A673 (cell line): ENCODE measurements around the gene SV2C. TPM values are rescaled to one million over a fixed set of nuclear protein-coding genes. Genes with fewer than 3 reads are reported as not detected.

Experiments
- BruUV-seq: library from RNA; stranded (reverse); fragments of 400-500 nt; replicated peaks from 2 replicates; lab custom pipeline; 2021; lab: Mats Ljungman, UMichigan
- CTCF ChIA-PET: fragments of 300-600 bp; sonication (Branson Sonifier 250); formaldehyde crosslinking; loops from one replicate; lab custom pipeline; 2022; ENCODE audit warnings: antibody characterized with exemption; lab: Charles Lee
- POLR2A ChIA-PET: fragments of 300-600 bp; sonication (Branson Sonifier 250); formaldehyde crosslinking; loops from one replicate; lab custom pipeline; 2022; ENCODE audit warnings: antibody characterized with exemption; ENCODE audit not compliant: low non-redundant PET; lab: Charles Lee
- DNase-seq: peaks from one replicate; pipeline ENCODE4 v3.0.0-alpha.2; 2015; ENCODE audit warnings: low spot score
- H3K27ac ChIP-seq: fragments of 200-600 bp; sonication (generic); 2 replicates; pipeline ENCODE4 v1.5.1; 2016; ENCODE audit warnings: mixed run types, low read depth, mild to moderate bottlenecking, mixed read lengths, antibody characterized with exemption, low read length; ENCODE audit not compliant: poor library complexity, severe bottlenecking
- H3K27me3 ChIP-seq: fragments of 200-600 bp; sonication (generic); replicated peaks from 2 replicates; pipeline ENCODE4 v1.6.1; 2017; ENCODE audit warnings: mixed run types, low read depth, mild to moderate bottlenecking, mixed read lengths, antibody characterized with exemption, low read length; ENCODE audit not compliant: insufficient read depth, poor library complexity
- H3K36me3 ChIP-seq: fragments of 200-600 bp; sonication (generic); 2 replicates; pipeline ENCODE4 v1.6.1; 2016; ENCODE audit warnings: mixed run types, mild to moderate bottlenecking, mixed read lengths, antibody characterized with exemption, low read length; ENCODE audit not compliant: insufficient read depth, poor library complexity, severe bottlenecking
- H3K4me1 ChIP-seq: fragments of 200-600 bp; sonication (generic); 2 replicates; pipeline ENCODE4 v1.6.1; 2017; ENCODE audit warnings: mixed run types, mild to moderate bottlenecking, mixed read lengths, antibody characterized with exemption, low read length; ENCODE audit not compliant: insufficient read depth, poor library complexity, severe bottlenecking
- H3K4me3 ChIP-seq: fragments of 200-600 bp; sonication (generic); 2 replicates; pipeline ENCODE4 v1.5.1; 2016; ENCODE audit warnings: low read depth, mixed run types, mild to moderate bottlenecking, mixed read lengths, low read length; ENCODE audit not compliant: poor library complexity, severe bottlenecking
- H3K9me3 ChIP-seq: fragments of 200-600 bp; sonication (generic); 2 replicates; pipeline ENCODE4 v1.6.1; 2016; ENCODE audit warnings: mixed run types, low read depth, mild to moderate bottlenecking, mixed read lengths, antibody characterized with exemption, low read length; ENCODE audit not compliant: poor library complexity, severe bottlenecking
- CTCF ChIP-seq: fragments of 300-800, 200-600 bp; sonication (generic); conservative IDR thresholded peaks from 2 replicates; pipeline ENCODE4 v1.5.1; 2017; ENCODE audit warnings: low read depth, mild to moderate bottlenecking, antibody characterized with exemption, low read length, moderate library complexity, mixed read lengths
- EZH2 ChIP-seq: fragments of 200-600 bp; sonication (generic); IDR thresholded peaks from 2 replicates; pipeline ENCODE4 v1.6.1; 2017; ENCODE audit warnings: borderline replicate concordance, low read depth, mild to moderate bottlenecking, mixed read lengths, antibody characterized with exemption, low read length; ENCODE audit not compliant: poor library complexity, severe bottlenecking
- intact Hi-C: fragments of 100-400 bp; cut with micrococcal nuclease; formaldehyde crosslinking; loops from one replicate; pipeline ENCODE4 v1.10.0; 2022; ENCODE audit not compliant: unreplicated experiment
- total RNA-seq: library from RNA; stranded (reverse); gene quantifications from 2 replicates; pipeline ENCODE4 v1.2.3, GENCODE V29; 2021

Gene SV2C
- total RNA-seq, 1 experiment from 2014 or later: 3.1 TPM

GRCh38 chr5:76196886-76197489 is 113.8 kb downstream of the SV2C start:
- H3K27me3 ChIP-seq: no peaks in the 10 kb centered on the region
- TF ChIP-seq CTCF (no peak), EZH2 (no peak)
- no peak overlapping the region for H3K4me3 ChIP-seq
- peaks cover 12% of the 10 kb centered on the region for H3K4me1 ChIP-seq
- CTCF ChIA-PET: no interaction called here
- no peak for DNase-seq
- POLR2A ChIA-PET: no interaction called here
- H3K27ac ChIP-seq: no peak overlapping the region
- intact Hi-C loops: no loop called here
- no TSS peak for BruUV-seq
- no peaks in the 10 kb centered on the region for H3K36me3 ChIP-seq
- no peaks in the 10 kb centered on the region for H3K9me3 ChIP-seq

DNA sequence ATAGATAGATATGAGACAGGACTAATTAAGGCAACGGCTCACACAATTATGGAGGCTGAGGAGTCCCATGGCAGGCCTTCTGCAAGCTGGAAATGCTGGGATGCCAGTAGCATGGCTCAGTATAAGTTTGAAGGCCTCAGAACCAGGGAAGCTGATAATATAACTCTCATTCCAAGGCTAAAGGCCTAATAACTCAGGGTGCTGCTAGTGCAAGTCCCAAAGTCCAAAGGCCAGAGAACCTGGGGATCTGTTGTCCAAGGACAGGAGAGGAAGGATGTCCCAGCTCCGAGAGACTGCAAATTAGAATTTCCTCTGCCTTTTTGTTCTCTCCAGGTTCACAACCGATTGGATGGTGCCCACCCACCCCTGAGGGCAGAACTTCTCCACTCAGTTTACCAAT is 114.5 kb downstream of the SV2C start:
- intact Hi-C loops: no loop called here
- no peaks in the 10 kb centered on the region for H3K27me3 ChIP-seq
- no TSS peak for BruUV-seq
- no peaks in the 10 kb centered on the region for H3K36me3 ChIP-seq
- CTCF ChIA-PET: no interaction called here
- H3K27ac ChIP-seq: no peak overlapping the region
- no peak for TF ChIP-seq CTCF
- TF ChIP-seq EZH2: no peak
- POLR2A ChIA-PET: interaction anchor here (0.6 kb wide), 1 partner anchor 245 kb away, joined by 5 read pairs; no protein-coding TSS in a partner anchor
- H3K4me3 ChIP-seq: no peak overlapping the region
- DNase-seq: no peak
- H3K4me1 ChIP-seq: peaks cover 12% of the 10 kb centered on the region
- no peaks in the 10 kb centered on the region for H3K9me3 ChIP-seq

- peak overlapping the region; percentile 26 for H3K27ac ChIP-seq
- TF ChIP-seq CTCF (no peak), EZH2 (no peak)
- peak; percentile 64 for DNase-seq
- no TSS peak for BruUV-seq
- POLR2A ChIA-PET: interaction anchor here (0.6 kb wide), 1 partner anchor 73 kb away, joined by 3 read pairs; no protein-coding TSS in a partner anchor
- H3K27me3 ChIP-seq: no peaks in the 10 kb centered on the region
- CTCF ChIA-PET: interaction anchor here (1.1 kb wide), 1 partner anchor 25 kb away, joined by 3 read pairs; no protein-coding TSS in a partner anchor
- H3K36me3 ChIP-seq: no peaks in the 10 kb centered on the region
- H3K9me3 ChIP-seq: no peaks in the 10 kb centered on the region
- H3K4me1 ChIP-seq: peaks cover 19% of the 10 kb centered on the region
- intact Hi-C loops: no loop called here
- H3K4me3 ChIP-seq: no peak overlapping the region
These were observed 116.4 kb downstream of the SV2C start for GRCh38 chr5:76199336-76200318.
